Caco-2 (cell line): ENCODE measurements around the gene PLA2G10. TPM values are rescaled to one million over a fixed set of nuclear protein-coding genes. Genes with fewer than 3 reads are reported as not detected.

ENCODE experiments used
- BruUV-seq: library from RNA; stranded (reverse); fragments of 400-500 nt; replicated peaks from 2 replicates; lab custom pipeline; 2021; lab: Mats Ljungman, UMichigan
- CTCF ChIA-PET: fragments of 300-600 bp; sonication (Branson Sonifier 250); formaldehyde crosslinking; loops from one replicate; lab custom pipeline; 2022; ENCODE audit warnings: antibody characterized with exemption; lab: Charles Lee
- POLR2A ChIA-PET: fragments of 300-600 bp; sonication (Branson Sonifier 250); formaldehyde crosslinking; loops from one replicate; lab custom pipeline; 2022; ENCODE audit warnings: antibody characterized with exemption; lab: Charles Lee
- DNase-seq, 2 experiments: peaks; one replicate each; pipeline versions ENCODE4 v3.0.0 to v3.0.0-alpha.2; 2020 to 2022
- H3K27me3 ChIP-seq: replicated peaks from 2 replicates; pipeline ENCODE4 v1.6.0; 2011; ENCODE audit warnings: low read length; ENCODE audit not compliant: control insufficient read depth, insufficient read depth
- H3K36me3 ChIP-seq: 2 replicates; pipeline ENCODE4 v1.5.1; 2011; ENCODE audit warnings: low read length; ENCODE audit not compliant: control insufficient read depth, insufficient read depth
- H3K4me1 ChIP-seq: fragments of 250-450 bp; sonication (Bioruptor Pico); 2 replicates; pipeline ENCODE4 v1.5.1; 2020; ENCODE audit warnings: mild to moderate bottlenecking
- H3K4me3 ChIP-seq: 2 replicates; pipeline ENCODE4 v1.5.1; 2011; ENCODE audit warnings: low read depth, mild to moderate bottlenecking, control low read depth, low read length
- H3K9me3 ChIP-seq: fragments of 250-450 bp; sonication (Bioruptor Pico); 2 replicates; pipeline ENCODE4 v1.5.1; 2020; ENCODE audit warnings: mild to moderate bottlenecking, moderate library complexity
- H3K27ac Mint-ChIP-seq: one replicate; pipeline ENCODE4 v1.8.0; 2022; ENCODE audit warnings: mixed read lengths; ENCODE audit not compliant: unreplicated experiment
- H3K27me3 Mint-ChIP-seq: one replicate; pipeline ENCODE4 v1.8.0; 2022; ENCODE audit warnings: mixed read lengths; ENCODE audit not compliant: insufficient read depth, unreplicated experiment
- H3K36me3 Mint-ChIP-seq: one replicate; pipeline ENCODE4 v1.8.0; 2022; ENCODE audit warnings: mild to moderate bottlenecking, mixed read lengths; ENCODE audit not compliant: insufficient read depth, unreplicated experiment
- H3K4me1 Mint-ChIP-seq: one replicate; pipeline ENCODE4 v1.8.0; 2022; ENCODE audit warnings: low read depth, mixed read lengths; ENCODE audit not compliant: unreplicated experiment
- H3K4me3 Mint-ChIP-seq: one replicate; pipeline ENCODE4 v1.8.0; 2022; ENCODE audit warnings: mild to moderate bottlenecking, moderate library complexity, mixed read lengths; ENCODE audit not compliant: unreplicated experiment
- H3K9me3 Mint-ChIP-seq: one replicate; pipeline ENCODE4 v1.8.0; 2022; ENCODE audit warnings: mixed read lengths; ENCODE audit not compliant: unreplicated experiment
- intact Hi-C: fragments of 100-400 bp; cut with micrococcal nuclease; formaldehyde crosslinking; loops from one replicate; pipeline ENCODE4 v1.10.0; 2022; ENCODE audit not compliant: unreplicated experiment
- total RNA-seq: library from RNA; stranded (reverse); gene quantifications from 2 replicates; pipeline ENCODE4 v1.2.3, GENCODE V29; 2022
- TF ChIP-seq, protein P1 (sequence below), 2 experiments: fragments of 200-600 bp in 1 of 2; IDR thresholded peaks; 1 replicate in 1 of 2; 2 replicates in 1 of 2; pipeline versions ENCODE4 v1.5.1 to v1.8.0; 2011 to 2022; ENCODE audit warnings: antibody characterized with exemption in 1 of 2, control low read depth in 1 of 2, inconsistent platforms in 1 of 2, low read depth in 1 of 2, low read length in 1 of 2, mild to moderate bottlenecking in 1 of 2, moderate library complexity in 1 of 2; ENCODE audit not compliant: insufficient read depth in 1 of 2, severe bottlenecking in 1 of 2, unreplicated experiment in 1 of 2

PLA2G10 gene
- total RNA-seq, 1 experiment from 2014 or later, result 1.00 TPM

DNA sequence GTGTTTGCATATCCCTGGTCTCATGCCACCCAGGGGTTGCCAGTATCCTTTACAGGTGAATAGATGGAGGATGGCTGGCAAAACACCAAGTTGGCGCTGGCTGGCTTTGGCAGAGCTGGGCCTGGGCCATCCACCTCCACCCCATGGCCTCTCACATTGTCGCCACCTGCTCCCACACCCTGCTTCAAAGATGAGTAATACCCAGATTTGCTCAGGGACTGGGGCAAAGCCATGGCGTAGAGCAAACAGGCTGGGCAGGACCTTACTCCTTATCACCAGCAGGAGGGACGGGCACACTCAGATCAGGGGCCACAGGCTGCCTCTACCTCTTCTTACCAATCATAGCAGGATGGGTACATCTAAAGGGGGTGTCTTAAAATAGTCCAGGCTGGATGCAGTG lies 24.3 kb downstream of the PLA2G10 start:
- H3K36me3 ChIP-seq, result peaks cover 2% of the 10 kb centered on the region
- Mint-ChIP-seq H3K9me3 (no peaks in the 10 kb centered on the region), H3K4me1 (no peaks in the 10 kb centered on the region), H3K36me3 (peaks cover 30% of the 10 kb centered on the region), H3K4me3 (no peak overlapping the region), H3K27ac (no peak overlapping the region), H3K27me3 (no peaks in the 10 kb centered on the region)
- TF ChIP-seq, protein P1, sequence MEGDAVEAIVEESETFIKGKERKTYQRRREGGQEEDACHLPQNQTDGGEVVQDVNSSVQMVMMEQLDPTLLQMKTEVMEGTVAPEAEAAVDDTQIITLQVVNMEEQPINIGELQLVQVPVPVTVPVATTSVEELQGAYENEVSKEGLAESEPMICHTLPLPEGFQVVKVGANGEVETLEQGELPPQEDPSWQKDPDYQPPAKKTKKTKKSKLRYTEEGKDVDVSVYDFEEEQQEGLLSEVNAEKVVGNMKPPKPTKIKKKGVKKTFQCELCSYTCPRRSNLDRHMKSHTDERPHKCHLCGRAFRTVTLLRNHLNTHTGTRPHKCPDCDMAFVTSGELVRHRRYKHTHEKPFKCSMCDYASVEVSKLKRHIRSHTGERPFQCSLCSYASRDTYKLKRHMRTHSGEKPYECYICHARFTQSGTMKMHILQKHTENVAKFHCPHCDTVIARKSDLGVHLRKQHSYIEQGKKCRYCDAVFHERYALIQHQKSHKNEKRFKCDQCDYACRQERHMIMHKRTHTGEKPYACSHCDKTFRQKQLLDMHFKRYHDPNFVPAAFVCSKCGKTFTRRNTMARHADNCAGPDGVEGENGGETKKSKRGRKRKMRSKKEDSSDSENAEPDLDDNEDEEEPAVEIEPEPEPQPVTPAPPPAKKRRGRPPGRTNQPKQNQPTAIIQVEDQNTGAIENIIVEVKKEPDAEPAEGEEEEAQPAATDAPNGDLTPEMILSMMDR (IDR thresholded peaks at IDR 0.05; ENCODE audit: insufficient read depth in 1 of 2, low read depth in 1 of 2, low read length in 1 of 2, severe bottlenecking in 1 of 2, unreplicated experiment in 1 of 2), result no peak
- no peaks in the 10 kb centered on the region for H3K9me3 ChIP-seq
- POLR2A ChIA-PET, result no interaction called here
- no peaks in the 10 kb centered on the region for H3K27me3 ChIP-seq
- intact Hi-C loops, result no loop called here
- no peaks in the 10 kb centered on the region for H3K4me1 ChIP-seq
- CTCF ChIA-PET, result no interaction called here
- H3K4me3 ChIP-seq, result no peak overlapping the region
- DNase-seq, result no peak
- no TSS peak for BruUV-seq

DNA sequence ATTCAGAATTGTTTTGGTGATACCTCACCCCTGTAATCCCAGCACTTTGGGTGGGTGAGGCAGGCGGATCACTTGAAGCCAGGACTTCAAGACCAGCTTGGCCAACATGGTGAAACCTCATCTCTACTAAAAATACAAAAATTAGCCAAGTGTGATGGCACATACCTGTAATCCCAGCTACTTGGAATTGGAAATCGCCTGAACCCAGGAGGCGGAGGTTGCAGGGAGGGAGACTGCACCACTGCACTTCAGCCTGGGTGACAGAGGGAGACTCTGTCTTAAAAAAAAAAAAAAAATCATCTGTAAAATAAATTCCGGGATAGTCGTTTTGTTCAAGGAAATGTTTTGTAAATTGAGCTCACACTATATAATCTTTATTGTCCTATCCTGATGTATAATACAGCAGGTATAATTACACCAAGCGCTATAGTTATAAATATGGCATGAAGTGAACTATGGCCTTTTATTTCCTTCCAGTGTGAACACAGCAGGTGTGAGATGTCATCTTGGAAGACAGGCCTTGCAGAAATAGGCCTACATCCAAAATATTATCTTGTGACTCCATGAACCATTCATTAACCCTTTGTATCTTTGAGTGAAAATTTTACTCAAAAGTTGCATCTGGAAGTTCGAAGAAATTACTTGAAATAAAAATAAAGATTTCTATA lies 25.4 kb downstream of the PLA2G10 start:
- no peaks in the 10 kb centered on the region for H3K9me3 Mint-ChIP-seq
- H3K4me1 Mint-ChIP-seq, result no peaks in the 10 kb centered on the region
- no peak for DNase-seq
- no peak overlapping the region for H3K4me3 Mint-ChIP-seq
- no peaks in the 10 kb centered on the region for H3K27me3 ChIP-seq
- POLR2A ChIA-PET, result interaction anchor here (0.6 kb wide), 1 partner anchor 33 kb away, joined by 8 read pairs; no protein-coding TSS in a partner anchor
- peaks cover 2% of the 10 kb centered on the region for H3K36me3 ChIP-seq
- H3K4me3 ChIP-seq, result no peak overlapping the region
- peaks cover 41% of the 10 kb centered on the region for H3K36me3 Mint-ChIP-seq
- no peaks in the 10 kb centered on the region for H3K4me1 ChIP-seq
- BruUV-seq, result TSS peak; percentile 29
- no peaks in the 10 kb centered on the region for H3K9me3 ChIP-seq
- H3K27ac Mint-ChIP-seq, result no peak overlapping the region
- intact Hi-C loops, result no loop called here
- TF ChIP-seq, protein P1 (IDR thresholded peaks at IDR 0.05; ENCODE audit: insufficient read depth in 1 of 2, low read depth in 1 of 2, low read length in 1 of 2, severe bottlenecking in 1 of 2, unreplicated experiment in 1 of 2), result no peak
- H3K27me3 Mint-ChIP-seq, result no peaks in the 10 kb centered on the region
- CTCF ChIA-PET, result no interaction called here

DNA sequence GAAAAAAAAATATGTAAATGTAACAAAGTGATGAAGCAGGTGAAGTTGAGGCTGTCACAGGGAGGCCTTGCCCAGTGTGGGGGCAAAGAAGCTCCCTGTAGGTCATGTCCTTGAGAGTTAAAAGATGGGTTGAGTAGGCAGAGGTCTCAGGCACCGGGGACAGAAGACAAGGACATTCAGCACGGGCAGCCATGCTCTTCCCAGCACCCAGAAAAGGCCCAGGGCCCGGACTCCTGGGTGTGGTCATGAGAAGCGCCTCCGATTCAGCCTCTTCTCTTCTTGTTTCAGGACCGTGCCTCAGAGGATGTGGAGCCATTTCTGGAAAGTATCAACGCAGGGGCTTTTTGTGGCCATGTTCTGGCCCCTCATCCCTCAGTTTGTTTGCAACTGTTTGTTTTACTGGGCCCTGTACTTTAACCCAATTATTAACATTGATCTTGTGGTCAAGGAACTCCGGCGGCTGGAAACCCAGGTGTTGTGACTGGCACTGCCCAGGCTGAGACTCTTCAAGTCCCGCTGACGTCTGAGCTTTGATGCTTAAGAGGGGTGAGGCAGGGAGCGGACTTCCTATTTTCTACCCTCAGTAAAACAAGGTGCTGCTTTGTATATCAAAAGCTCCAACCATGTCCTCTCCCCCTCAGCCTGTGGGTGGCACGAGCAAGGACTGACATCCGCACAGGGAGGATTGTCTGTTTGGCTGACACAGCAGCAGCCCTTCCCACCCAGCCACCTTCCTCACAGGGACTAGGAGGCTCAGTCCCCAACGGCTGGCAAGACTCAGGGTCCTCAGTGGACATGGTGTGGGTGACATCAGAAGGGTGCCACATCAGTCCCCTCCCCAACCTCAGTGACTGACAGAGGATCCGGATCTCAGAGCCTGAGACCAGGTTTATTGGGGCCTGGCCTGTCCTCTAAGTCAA lies 26.5 kb downstream of the PLA2G10 start:
- H3K27me3 Mint-ChIP-seq, result no peaks in the 10 kb centered on the region
- no peak for DNase-seq
- no peaks in the 10 kb centered on the region for H3K9me3 Mint-ChIP-seq
- peaks cover 2% of the 10 kb centered on the region for H3K36me3 ChIP-seq
- ChIA-PET CTCF (no interaction called here), POLR2A (no interaction called here)
- H3K27ac Mint-ChIP-seq, result no peak overlapping the region
- intact Hi-C loops, result no loop called here
- no TSS peak for BruUV-seq
- H3K36me3 Mint-ChIP-seq, result peaks cover 49% of the 10 kb centered on the region
- TF ChIP-seq, protein P1 (IDR thresholded peaks at IDR 0.05; ENCODE audit: insufficient read depth in 1 of 2, low read depth in 1 of 2, low read length in 1 of 2, severe bottlenecking in 1 of 2, unreplicated experiment in 1 of 2), result no peak
- no peaks in the 10 kb centered on the region for H3K9me3 ChIP-seq
- no peak overlapping the region for H3K4me3 ChIP-seq
- H3K4me3 Mint-ChIP-seq, result no peak overlapping the region
- no peaks in the 10 kb centered on the region for H3K4me1 Mint-ChIP-seq
- no peaks in the 10 kb centered on the region for H3K4me1 ChIP-seq
- H3K27me3 ChIP-seq, result no peaks in the 10 kb centered on the region
